ENCODE results near the gene RTN3. TPM values are rescaled to one million over a fixed set of nuclear protein-coding genes. Genes with fewer than 3 reads are reported as not detected.

Gene RTN3
- polyA plus RNA-seq, 1 donor from 2014 or later, result 283 TPM

GRCh38 chr11:63673579-63673978, 7.7 kb upstream of the RTN3 start:
- TF ChIP-seq CTCF (IDR thresholded peaks at IDR 0.05; ENCODE audit: poor library complexity, severe bottlenecking), result no peak
- TF ChIP-seq TAF1 (IDR thresholded peaks at IDR 0.05; ENCODE audit: low read depth), result no peak
- TF ChIP-seq EP300 (conservative IDR thresholded peaks at IDR 0.05; ENCODE audit: poor library complexity, severe bottlenecking), result no peak
- TF ChIP-seq SMC3 (conservative IDR thresholded peaks at IDR 0.05; ENCODE audit: poor library complexity), result no peak
- no peak for TF ChIP-seq RAD21 (conservative IDR thresholded peaks at IDR 0.05)
- no peak for TF ChIP-seq REST (IDR thresholded peaks at IDR 0.05; ENCODE audit: borderline replicate concordance)
- TF ChIP-seq POLR2AphosphoS5 (IDR thresholded peaks at IDR 0.05), result no peak
- TF ChIP-seq EZH2 (IDR thresholded peaks at IDR 0.05; ENCODE audit: borderline replicate concordance, insufficient read depth, low read length, poor library complexity, severe bottlenecking), result no peak
- no peak for TF ChIP-seq MXI1 (conservative IDR thresholded peaks at IDR 0.05; ENCODE audit: poor library complexity, severe bottlenecking)
- Histone ChIP-seq H3K27me3 (ENCODE audit: insufficient read depth, low read depth, low read length) (peaks cover 22% of the 10 kb centered on the region), H3K9me3 (ENCODE audit: low read length) (no peaks in the 10 kb centered on the region), H4K20me1 (ENCODE audit: insufficient read depth) (no peaks in the 10 kb centered on the region), H3K4me2 (ENCODE audit: low read length) (no peak overlapping the region), H3F3A (ENCODE audit: insufficient read depth, low read length, poor library complexity, severe bottlenecking) (no peaks in the 10 kb centered on the region), H3K36me3 (ENCODE audit: insufficient read depth, low read length) (no peaks in the 10 kb centered on the region), H3K79me2 (replicated peaks; ENCODE audit: insufficient read depth, low read length) (no peaks in the 10 kb centered on the region), H3K4me3 (ENCODE audit: low read length) (no peak overlapping the region), H3K9ac (ENCODE audit: low read length) (no peak overlapping the region), H3K27ac (ENCODE audit: low read length) (no peak overlapping the region), H2AFZ (ENCODE audit: low read depth, low read length) (no peak overlapping the region), H3K9me2 (ENCODE audit: insufficient read depth, low read length) (no peaks in the 10 kb centered on the region)

- Histone ChIP-seq H3K9me2 (ENCODE audit: insufficient read depth, low read length) (no peaks in the 10 kb centered on the region), H3K27me3 (ENCODE audit: insufficient read depth, low read depth, low read length) (no peaks in the 10 kb centered on the region), H3K4me3 (ENCODE audit: low read length) (peak overlapping the region; percentile 100), H3K27ac (ENCODE audit: low read length) (peak overlapping the region; percentile 99), H2AFZ (ENCODE audit: low read depth, low read length) (peak overlapping the region; percentile 46), H3F3A (ENCODE audit: insufficient read depth, low read length, poor library complexity, severe bottlenecking) (peaks cover 8% of the 10 kb centered on the region), H3K79me2 (replicated peaks; ENCODE audit: insufficient read depth, low read length) (peaks cover 45% of the 10 kb centered on the region), H3K9ac (ENCODE audit: low read length) (peak overlapping the region; percentile 99), H4K20me1 (ENCODE audit: insufficient read depth) (peaks cover 12% of the 10 kb centered on the region), H3K4me2 (ENCODE audit: low read length) (peak overlapping the region; percentile 70), H3K9me3 (ENCODE audit: low read length) (no peaks in the 10 kb centered on the region), H3K36me3 (ENCODE audit: insufficient read depth, low read length) (no peaks in the 10 kb centered on the region)
- TF ChIP-seq SMC3 (conservative IDR thresholded peaks at IDR 0.05; ENCODE audit: poor library complexity), result no peak
- no peak for TF ChIP-seq EP300 (conservative IDR thresholded peaks at IDR 0.05; ENCODE audit: poor library complexity, severe bottlenecking)
- no peak for TF ChIP-seq TAF1 (IDR thresholded peaks at IDR 0.05; ENCODE audit: low read depth)
- no peak for TF ChIP-seq POLR2AphosphoS5 (IDR thresholded peaks at IDR 0.05)
- no peak for TF ChIP-seq REST (IDR thresholded peaks at IDR 0.05; ENCODE audit: borderline replicate concordance)
- TF ChIP-seq MXI1 (conservative IDR thresholded peaks at IDR 0.05; ENCODE audit: poor library complexity, severe bottlenecking), result no peak
- no peak for TF ChIP-seq EZH2 (IDR thresholded peaks at IDR 0.05; ENCODE audit: borderline replicate concordance, insufficient read depth, low read length, poor library complexity, severe bottlenecking)
- no peak for TF ChIP-seq RAD21 (conservative IDR thresholded peaks at IDR 0.05)
- no peak for TF ChIP-seq CTCF (IDR thresholded peaks at IDR 0.05; ENCODE audit: poor library complexity, severe bottlenecking)
Measured at GRCh38 chr11:63680834-63681320, 423 bp upstream of the RTN3 start.

All from neural cell (in vitro differentiated cells).